Fibroblast of villous mesenchyme (primary cell): ENCODE data around the gene CACNG4. TPM values are rescaled to one million over a fixed set of nuclear protein-coding genes. Genes with fewer than 3 reads are reported as not detected.

Source experiments
- DNase-seq: peaks from one replicate; pipeline ENCODE4 v3.0.0-alpha.2; 2010; ENCODE audit warnings: low read depth
- H3K4me3 ChIP-seq: 2 replicates; pipeline ENCODE4 v1.5.1; 2011; ENCODE audit warnings: low read depth, mild to moderate bottlenecking, low read length
- CTCF ChIP-seq: IDR thresholded peaks from 2 replicates; pipeline ENCODE4 v1.5.1; 2012; ENCODE audit warnings: low read depth, mild to moderate bottlenecking, low read length; ENCODE audit not compliant: insufficient read depth
- total RNA-seq: library from RNA; depleted of rRNA; stranded (reverse); fragments of >200 nt; gene quantifications from 2 replicates; pipeline ENCODE4 v1.2.3, GENCODE V29; 2012

The CACNG4 gene
- total RNA-seq, 1 donor, result not detected

- no peak overlapping the region for H3K4me3 ChIP-seq
- DNase-seq, result no peak
- no peak for TF ChIP-seq CTCF
These were observed 1.8 kb downstream of the CACNG4 start for GRCh38 chr17:66966298-66966697.

GRCh38 chr17:66966704-66967418, 2.4 kb downstream of the CACNG4 start:
- DNase-seq, result no peak
- H3K4me3 ChIP-seq, result no peak overlapping the region
- TF ChIP-seq CTCF, result no peak

GRCh38 chr17:66967837-66968543, 3.5 kb downstream of the CACNG4 start:
- no peak for DNase-seq
- no peak for TF ChIP-seq CTCF
- H3K4me3 ChIP-seq, result no peak overlapping the region

GRCh38 chr17:66968916-66969315, 4.4 kb downstream of the CACNG4 start:
- H3K4me3 ChIP-seq, result no peak overlapping the region
- no peak for DNase-seq
- no peak for TF ChIP-seq CTCF

GRCh38 chr17:66970140-66970539, 5.6 kb downstream of the CACNG4 start:
- TF ChIP-seq CTCF, result no peak
- no peak for DNase-seq
- no peak overlapping the region for H3K4me3 ChIP-seq

- no peak overlapping the region for H3K4me3 ChIP-seq
- TF ChIP-seq CTCF, result no peak
- DNase-seq, result no peak
These were observed 6.3 kb downstream of the CACNG4 start for GRCh38 chr17:66970797-66971196.
